Spinal cord (tissue), 10 donors: Measurements from ENCODE around the gene PIP5K1B. TPM values are rescaled to one million over a fixed set of nuclear protein-coding genes. Genes with fewer than 3 reads are reported as not detected.

Experiments used
- DNase-seq, 6 donors: peaks; one replicate each; pipeline versions ENCODE4 v3.0.0 to v3.0.0-alpha.2; 2013 to 2015; ENCODE audit warnings: low spot score in 6 of 6, low read depth in 4 of 6
- H3K27ac ChIP-seq: one replicate; pipeline ENCODE4 v1.5.1; 2013; ENCODE audit warnings: low read depth, low read length, control low read depth
- H3K27me3 ChIP-seq: one replicate; pipeline ENCODE4 v1.6.1; 2013; ENCODE audit warnings: low read length; ENCODE audit not compliant: control insufficient read depth, insufficient read depth
- H3K36me3 ChIP-seq: one replicate; pipeline ENCODE4 v1.6.1; 2013; ENCODE audit warnings: low read length; ENCODE audit not compliant: control insufficient read depth, insufficient read depth
- H3K4me1 ChIP-seq: one replicate; pipeline ENCODE4 v1.6.1; 2013; ENCODE audit warnings: low read length; ENCODE audit not compliant: control insufficient read depth, insufficient read depth
- H3K4me3 ChIP-seq: one replicate; pipeline ENCODE4 v1.5.1; 2013; ENCODE audit warnings: low read depth, low read length, control low read depth
- H3K9me3 ChIP-seq: one replicate; pipeline ENCODE4 v1.6.1; 2013; ENCODE audit warnings: low read length; ENCODE audit not compliant: control insufficient read depth, insufficient read depth
- WGBS: methylation state at CpG from one replicate; pipeline ENCODE4 v1.1.5; 2013; ENCODE audit warnings: missing lambda C conversion rate; ENCODE audit not compliant: insufficient coverage; 5-methylcytosine and 5-hydroxymethylcytosine counted together
- polyA plus RNA-seq, 2 donors: library from polyadenylated mRNA; unstranded; fragments of 120-200 nt; gene quantifications; one replicate each; pipeline ENCODE4 v1.2.1, GENCODE V29; 2013; ENCODE audit not compliant: insufficient read length in 2 of 2
- total RNA-seq, 2 donors: library from RNA; depleted of rRNA in 1 of 2; stranded (reverse); fragments of 120-200 nt in 1 of 2; fragments of >200 nt in 1 of 2; gene quantifications; one replicate each; pipeline versions ENCODE4 v1.2.3 to v1.2.4, GENCODE V29; 2013 to 2014
- donor health status: healthy.

Gene PIP5K1B
- total and polyA plus RNA-seq, 4 donors, result 7.5 to 19.9 (median 12.7) TPM

GRCh38 chr9:68791169-68791568, 86.1 kb downstream of the PIP5K1B start:
- H3K27ac ChIP-seq, result no peak overlapping the region
- WGBS, result 95% methylated on average over 3 of the region's 3 CpGs
- H3K4me3 ChIP-seq, result no peak overlapping the region
- H3K36me3 ChIP-seq, result no peaks in the 10 kb centered on the region
- no peaks in the 10 kb centered on the region for H3K4me1 ChIP-seq
- no peak for DNase-seq
- no peaks in the 10 kb centered on the region for H3K27me3 ChIP-seq
- H3K9me3 ChIP-seq, result no peaks in the 10 kb centered on the region

- H3K36me3 ChIP-seq, result no peaks in the 10 kb centered on the region
- DNase-seq, result no peak
- H3K9me3 ChIP-seq, result no peaks in the 10 kb centered on the region
- H3K27me3 ChIP-seq, result no peaks in the 10 kb centered on the region
- no peaks in the 10 kb centered on the region for H3K4me1 ChIP-seq
- 100% methylated on average over 4 of the region's 6 CpGs for WGBS
- H3K27ac ChIP-seq, result no peak overlapping the region
- no peak overlapping the region for H3K4me3 ChIP-seq
Observed at GRCh38 chr9:68793605-68794343, 88.7 kb downstream of the PIP5K1B start.

- Histone ChIP-seq H3K27me3 (no peaks in the 10 kb centered on the region), H3K36me3 (no peaks in the 10 kb centered on the region), H3K4me3 (no peak overlapping the region), H3K9me3 (no peaks in the 10 kb centered on the region), H3K27ac (no peak overlapping the region), H3K4me1 (no peaks in the 10 kb centered on the region)
- no peak for DNase-seq
- WGBS, result no CpG with 5 or more reads among the region's 4 CpGs
Observed at GRCh38 chr9:68794898-68795297, 89.9 kb downstream of the PIP5K1B start.

GRCh38 chr9:68795411-68795810, 90.4 kb downstream of the PIP5K1B start:
- WGBS, result no CpG with 5 or more reads among the region's 2 CpGs
- H3K4me1 ChIP-seq, result no peaks in the 10 kb centered on the region
- no peak overlapping the region for H3K4me3 ChIP-seq
- DNase-seq, result no peak
- H3K9me3 ChIP-seq, result no peaks in the 10 kb centered on the region
- H3K27me3 ChIP-seq, result no peaks in the 10 kb centered on the region
- no peak overlapping the region for H3K27ac ChIP-seq
- no peaks in the 10 kb centered on the region for H3K36me3 ChIP-seq

GRCh38 chr9:68797116-68797515, 92.1 kb downstream of the PIP5K1B start:
- Histone ChIP-seq H3K4me1 (no peaks in the 10 kb centered on the region), H3K27me3 (no peaks in the 10 kb centered on the region), H3K36me3 (no peaks in the 10 kb centered on the region), H3K27ac (no peak overlapping the region), H3K9me3 (no peaks in the 10 kb centered on the region), H3K4me3 (no peak overlapping the region)
- 81% methylated on average over 3 of the region's 3 CpGs for WGBS
- DNase-seq, result no peak

GRCh38 chr9:68798423-68798822, 93.4 kb downstream of the PIP5K1B start:
- H3K36me3 ChIP-seq, result no peaks in the 10 kb centered on the region
- no peaks in the 10 kb centered on the region for H3K4me1 ChIP-seq
- WGBS, result no CpG with 5 or more reads among the region's 1 CpG
- no peak overlapping the region for H3K27ac ChIP-seq
- no peaks in the 10 kb centered on the region for H3K27me3 ChIP-seq
- H3K4me3 ChIP-seq, result no peak overlapping the region
- no peak for DNase-seq
- no peaks in the 10 kb centered on the region for H3K9me3 ChIP-seq

- H3K27ac ChIP-seq, result no peak overlapping the region
- no peaks in the 10 kb centered on the region for H3K36me3 ChIP-seq
- no peaks in the 10 kb centered on the region for H3K9me3 ChIP-seq
- H3K27me3 ChIP-seq, result no peaks in the 10 kb centered on the region
- H3K4me1 ChIP-seq, result no peaks in the 10 kb centered on the region
- DNase-seq, result no peak
- WGBS, result 100% methylated on average over 1 of the region's 2 CpGs
- H3K4me3 ChIP-seq, result no peak overlapping the region
Observed at GRCh38 chr9:68800836-68801235, 95.8 kb downstream of the PIP5K1B start.

- Histone ChIP-seq H3K4me1 (no peaks in the 10 kb centered on the region), H3K27ac (no peak overlapping the region), H3K9me3 (no peaks in the 10 kb centered on the region), H3K27me3 (no peaks in the 10 kb centered on the region), H3K4me3 (no peak overlapping the region), H3K36me3 (no peaks in the 10 kb centered on the region)
- WGBS, result 78% methylated on average over 6 of the region's 6 CpGs
- no peak for DNase-seq
Observed at GRCh38 chr9:68802525-68803015, 97.5 kb downstream of the PIP5K1B start.

- no peak for DNase-seq
- Histone ChIP-seq H3K9me3 (no peaks in the 10 kb centered on the region), H3K36me3 (no peaks in the 10 kb centered on the region), H3K4me3 (no peak overlapping the region), H3K27ac (no peak overlapping the region), H3K4me1 (no peaks in the 10 kb centered on the region), H3K27me3 (no peaks in the 10 kb centered on the region)
- 86% methylated on average over 11 of the region's 11 CpGs for WGBS
Observed at GRCh38 chr9:68804911-68805889, 100.2 kb downstream of the PIP5K1B start.
